GM19025 (cell line): ENCODE data around the gene GRID1.

Experiments used
- ATAC-seq: cut with Tn5 transposase; IDR thresholded peaks from one replicate; pipeline ENCODE4 v1.9.1; 2021; ENCODE audit warnings: mild to moderate bottlenecking, low read depth, moderate library complexity; ENCODE audit not compliant: unreplicated experiment

GRID1 gene

GRCh38 chr10:85558533-85558932 is 808.1 kb downstream of the GRID1 start:
- ATAC-seq = no peak

- no peak for ATAC-seq
Observed at GRCh38 chr10:85557706-85558105, 808.9 kb downstream of the GRID1 start.

GRCh38 chr10:85557077-85557476 is 809.5 kb downstream of the GRID1 start:
- no peak for ATAC-seq
